ENCODE measurements around the gene MMD2. TPM values are rescaled to one million over a fixed set of nuclear protein-coding genes. Genes with fewer than 3 reads are reported as not detected.
"Not testable (repeated sequence)": the region's sequence is repeated elsewhere in the genome, so short reads cannot be mapped to it uniquely, and the experiment has no call there.

The MMD2 gene
- total and polyA plus RNA-seq, 2 of the 8 experiments (the other 6 are each of a cell fraction or from before 2014, with no cell fraction given), result 0.14 TPM; not detected in 1

GRCh38 chr7:4893188-4893587 is 65.8 kb downstream of the MMD2 start:
- H3K4me2 ChIP-seq (ENCODE audit: insufficient read depth in 1 of 2, low read depth in 2 of 2, low read length in 2 of 2); H2BK20ac ChIP-seq (ENCODE audit: low read length); H3K18ac ChIP-seq (ENCODE audit: extremely low read depth, low read length); H2BK12ac ChIP-seq (ENCODE audit: low read depth, low read length); H3K79me1 ChIP-seq (ENCODE audit: low read depth, low read length); H3K79me2 ChIP-seq (ENCODE audit: control insufficient read depth in 1 of 2, insufficient read depth in 2 of 2, low read length in 2 of 2); FAIRE-seq; H3K4me1 ChIP-seq (replicated peaks in 1 of 4; ENCODE audit: control insufficient read depth in 3 of 4, insufficient read depth in 4 of 4, low read length in 3 of 4); H2AFZ ChIP-seq (ENCODE audit: low read length); H3K56ac ChIP-seq (replicated peaks; ENCODE audit: insufficient read length, low read depth, low read length); H3K27me3 ChIP-seq (replicated peaks in 1 of 4; ENCODE audit: control insufficient read depth in 3 of 4, extremely low read depth in 1 of 4, insufficient read depth in 3 of 4, low read length in 3 of 4); H3K9me3 ChIP-seq (ENCODE audit: insufficient read depth in 2 of 2, low read depth in 1 of 2, low read length in 1 of 2); H2BK120ac ChIP-seq (replicated peaks; ENCODE audit: low read depth, low read length); H3K9ac ChIP-seq (replicated peaks in 1 of 4; ENCODE audit: extremely low read depth in 1 of 4, low read depth in 3 of 4, low read length in 3 of 4); H2BK5ac ChIP-seq (ENCODE audit: low read depth, low read length); H3K4ac ChIP-seq (replicated peaks; ENCODE audit: insufficient read length, low read depth, low read length); H4K91ac ChIP-seq (replicated peaks; ENCODE audit: insufficient read length, low read length); H4K8ac ChIP-seq (ENCODE audit: extremely low read depth, insufficient read depth, low read length); H3K23me2 ChIP-seq (ENCODE audit: low read depth, low read length); POLR2A ChIA-PET (ENCODE audit: partially characterized antibody); H4K20me1 ChIP-seq (replicated peaks in 1 of 2; ENCODE audit: control insufficient read depth in 1 of 2, insufficient read depth in 2 of 2, low read length in 2 of 2); H3K23ac ChIP-seq (ENCODE audit: insufficient read length); DNase-seq (ENCODE audit: low read depth in 1 of 2, low spot score in 2 of 2); H3K14ac ChIP-seq (ENCODE audit: insufficient read length); H2AK5ac ChIP-seq (ENCODE audit: low read depth, low read length); H3K4me3 ChIP-seq (ENCODE audit: extremely low read depth in 1 of 4, insufficient read depth in 2 of 4, low read depth in 3 of 4, low read length in 4 of 4); H4K5ac ChIP-seq (ENCODE audit: insufficient read length, low read depth, low read length); H2BK15ac ChIP-seq (ENCODE audit: low read length); H3K27ac ChIP-seq (ENCODE audit: low read depth, low read length); H3K36me3 ChIP-seq (ENCODE audit: control insufficient read depth in 2 of 4, insufficient read depth in 4 of 4, low read length in 3 of 4): not testable (repeated sequence)
- WGBS, 2 experiments (ENCODE audit: extremely low coverage in 1 of 2, insufficient coverage in 1 of 2, insufficient read length in 1 of 2, insufficient replicate concordance in 2 of 2, low coverage in 1 of 2, low lambda C conversion rate in 2 of 2, missing lambda C conversion rate in 1 of 2), result 87% methylated on average over 4 of the region's 4 CpGs; no CpG with 5 or more reads in 1 of the 2 experiments
- CTCF ChIA-PET (ENCODE audit: partially characterized antibody), result interaction anchor here (0.6 to 3.4 kb wide), 3 partner anchors 10 to 50 kb away, joined by 3 to 15 read pairs (median 3); partner anchors contain the start of gene RADIL

- H3K4ac ChIP-seq (replicated peaks; ENCODE audit: insufficient read length, low read depth, low read length); H3K9ac ChIP-seq (replicated peaks in 1 of 4; ENCODE audit: extremely low read depth in 1 of 4, low read depth in 3 of 4, low read length in 3 of 4); H3K56ac ChIP-seq (replicated peaks; ENCODE audit: insufficient read length, low read depth, low read length); H2AFZ ChIP-seq (ENCODE audit: low read length); H3K4me3 ChIP-seq (ENCODE audit: extremely low read depth in 1 of 4, insufficient read depth in 2 of 4, low read depth in 3 of 4, low read length in 4 of 4); H4K8ac ChIP-seq (ENCODE audit: extremely low read depth, insufficient read depth, low read length); H3K79me1 ChIP-seq (ENCODE audit: low read depth, low read length); H2BK20ac ChIP-seq (ENCODE audit: low read length); H3K18ac ChIP-seq (ENCODE audit: extremely low read depth, low read length); H3K27ac ChIP-seq (ENCODE audit: low read depth, low read length); H2BK15ac ChIP-seq (ENCODE audit: low read length); H2BK12ac ChIP-seq (ENCODE audit: low read depth, low read length); H3K79me2 ChIP-seq (ENCODE audit: control insufficient read depth in 1 of 2, insufficient read depth in 2 of 2, low read length in 2 of 2); DNase-seq (ENCODE audit: low read depth in 1 of 2, low spot score in 2 of 2); POLR2A ChIA-PET (ENCODE audit: partially characterized antibody); H3K23ac ChIP-seq (ENCODE audit: insufficient read length); H3K4me2 ChIP-seq (ENCODE audit: insufficient read depth in 1 of 2, low read depth in 2 of 2, low read length in 2 of 2); H3K9me3 ChIP-seq (ENCODE audit: insufficient read depth in 2 of 2, low read depth in 1 of 2, low read length in 1 of 2); H3K27me3 ChIP-seq (replicated peaks in 1 of 4; ENCODE audit: control insufficient read depth in 3 of 4, extremely low read depth in 1 of 4, insufficient read depth in 3 of 4, low read length in 3 of 4); H4K5ac ChIP-seq (ENCODE audit: insufficient read length, low read depth, low read length); H4K20me1 ChIP-seq (replicated peaks in 1 of 2; ENCODE audit: control insufficient read depth in 1 of 2, insufficient read depth in 2 of 2, low read length in 2 of 2); H2AK5ac ChIP-seq (ENCODE audit: low read depth, low read length); H3K4me1 ChIP-seq (replicated peaks in 1 of 4; ENCODE audit: control insufficient read depth in 3 of 4, insufficient read depth in 4 of 4, low read length in 3 of 4); H3K23me2 ChIP-seq (ENCODE audit: low read depth, low read length); H3K36me3 ChIP-seq (ENCODE audit: control insufficient read depth in 2 of 4, insufficient read depth in 4 of 4, low read length in 3 of 4); FAIRE-seq; H4K91ac ChIP-seq (replicated peaks; ENCODE audit: insufficient read length, low read length); H2BK5ac ChIP-seq (ENCODE audit: low read depth, low read length); H2BK120ac ChIP-seq (replicated peaks; ENCODE audit: low read depth, low read length); H3K14ac ChIP-seq (ENCODE audit: insufficient read length): not testable (repeated sequence)
- 57 to 75% methylated on average over 1 to 2 of the region's 2 CpGs for WGBS, 2 experiments (ENCODE audit: extremely low coverage in 1 of 2, insufficient coverage in 1 of 2, insufficient read length in 1 of 2, insufficient replicate concordance in 2 of 2, low coverage in 1 of 2, low lambda C conversion rate in 2 of 2, missing lambda C conversion rate in 1 of 2)
- CTCF ChIA-PET (ENCODE audit: partially characterized antibody), result interaction anchor here (1.0 to 3.4 kb wide), 2 partner anchors 8 kb away, joined by 3 to 15 read pairs; partner anchors contain the start of gene RADIL
These were observed 67.5 kb downstream of the MMD2 start for GRCh38 chr7:4891522-4891921.

Measured in H1 (cell line).